RWPE1 (cell line): ENCODE measurements around the gene PROK1.

Source experiments
- CTCF ChIA-PET: fragments of 350-600 bp; sonication (Branson Sonifier 250); formaldehyde crosslinking; extraction: SDS; loops from one replicate; lab custom pipeline; 2021; lab: Yijun Ruan, JAX
- POLR2A ChIA-PET: fragments of 400-600 bp; formaldehyde crosslinking; extraction: SDS; loops from one replicate; lab custom pipeline; 2020; ENCODE audit warnings: antibody characterized with exemption; ENCODE audit not compliant: low non-redundant PET; lab: Yijun Ruan, JAX
- DNase-seq: peaks from one replicate; pipeline ENCODE4 v3.0.0; 2012; ENCODE audit warnings: low spot score
- H3K27ac ChIP-seq: fragments of 450-650 bp; 2 replicates; pipeline ENCODE4 v1.5.1; 2017
- TF ChIP-seq, protein P1 (sequence below): fragments of 450-650 bp; conservative IDR thresholded peaks from 2 replicates; pipeline ENCODE4 v1.5.1; 2017; ENCODE audit warnings: low read depth, mild to moderate bottlenecking

The PROK1 gene

DNA sequence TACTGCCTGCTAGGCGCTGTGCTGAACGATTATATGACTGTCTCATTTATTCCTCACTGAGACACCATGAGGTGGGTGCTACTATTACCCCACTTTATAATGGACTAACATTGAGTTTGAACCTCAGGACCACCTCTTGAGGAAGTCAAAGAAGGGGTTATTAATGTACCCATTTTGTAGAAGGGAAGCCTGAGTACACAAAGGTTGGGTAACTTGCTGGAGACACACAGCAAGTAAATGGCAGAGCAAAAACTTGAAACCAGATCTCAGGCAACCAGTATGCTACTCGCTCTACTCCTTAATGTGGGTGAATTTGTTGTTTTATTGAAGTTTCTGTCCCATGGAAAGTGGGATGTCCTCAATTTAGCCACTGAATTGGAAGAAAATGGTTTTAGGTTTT lies 37.9 kb downstream of the PROK1 start:
- ChIA-PET POLR2A (no interaction called here), CTCF (no interaction called here)
- TF ChIP-seq, protein P1, sequence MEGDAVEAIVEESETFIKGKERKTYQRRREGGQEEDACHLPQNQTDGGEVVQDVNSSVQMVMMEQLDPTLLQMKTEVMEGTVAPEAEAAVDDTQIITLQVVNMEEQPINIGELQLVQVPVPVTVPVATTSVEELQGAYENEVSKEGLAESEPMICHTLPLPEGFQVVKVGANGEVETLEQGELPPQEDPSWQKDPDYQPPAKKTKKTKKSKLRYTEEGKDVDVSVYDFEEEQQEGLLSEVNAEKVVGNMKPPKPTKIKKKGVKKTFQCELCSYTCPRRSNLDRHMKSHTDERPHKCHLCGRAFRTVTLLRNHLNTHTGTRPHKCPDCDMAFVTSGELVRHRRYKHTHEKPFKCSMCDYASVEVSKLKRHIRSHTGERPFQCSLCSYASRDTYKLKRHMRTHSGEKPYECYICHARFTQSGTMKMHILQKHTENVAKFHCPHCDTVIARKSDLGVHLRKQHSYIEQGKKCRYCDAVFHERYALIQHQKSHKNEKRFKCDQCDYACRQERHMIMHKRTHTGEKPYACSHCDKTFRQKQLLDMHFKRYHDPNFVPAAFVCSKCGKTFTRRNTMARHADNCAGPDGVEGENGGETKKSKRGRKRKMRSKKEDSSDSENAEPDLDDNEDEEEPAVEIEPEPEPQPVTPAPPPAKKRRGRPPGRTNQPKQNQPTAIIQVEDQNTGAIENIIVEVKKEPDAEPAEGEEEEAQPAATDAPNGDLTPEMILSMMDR = no peak
- no peak overlapping the region for H3K27ac ChIP-seq
- DNase-seq = no peak

GRCh38 chr1:110489406-110489805 lies 38.5 kb downstream of the PROK1 start:
- DNase-seq = no peak
- CTCF ChIA-PET = no interaction called here
- POLR2A ChIA-PET = no interaction called here
- no peak overlapping the region for H3K27ac ChIP-seq
- TF ChIP-seq, protein P1 = no peak

DNA sequence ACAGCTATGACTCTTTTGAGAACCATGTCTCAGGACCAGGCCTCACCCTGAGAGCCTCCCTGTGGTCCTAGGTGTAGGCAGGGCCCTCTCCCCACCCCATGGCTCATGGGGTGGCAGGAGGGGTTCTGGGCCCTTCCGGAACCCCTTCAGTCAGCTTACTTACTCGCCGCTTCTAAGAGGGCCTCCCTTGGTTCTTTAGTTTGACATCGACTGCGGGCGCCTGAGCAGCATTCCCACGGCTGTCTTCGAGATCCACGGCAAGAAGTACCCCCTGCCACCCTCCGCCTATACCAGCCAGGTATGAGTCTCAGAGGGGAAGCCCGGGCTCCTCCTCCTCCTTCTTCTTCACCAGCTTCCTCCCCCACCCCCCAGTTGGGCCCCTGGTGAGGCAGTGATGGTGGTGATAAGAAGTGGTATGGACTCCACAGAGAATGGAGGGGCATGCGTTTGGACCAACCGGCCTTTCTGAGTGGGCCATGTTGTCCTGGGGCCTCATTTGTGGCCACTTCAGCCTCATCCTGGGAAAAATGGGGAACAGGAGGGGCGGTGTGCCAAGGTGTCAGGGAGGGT lies 39.1 kb downstream of the PROK1 start:
- POLR2A ChIA-PET = no interaction called here
- TF ChIP-seq, protein P1 = no peak
- CTCF ChIA-PET = no interaction called here
- DNase-seq = no peak
- H3K27ac ChIP-seq = no peak overlapping the region

- CTCF ChIA-PET = interaction anchor here (1.6 kb wide), 1 partner anchor 31 kb away, joined by 6 read pairs; no protein-coding TSS in a partner anchor
- DNase-seq = no peak
- H3K27ac ChIP-seq = no peak overlapping the region
- POLR2A ChIA-PET = no interaction called here
- TF ChIP-seq, protein P1 = no peak
These were observed 40.0 kb downstream of the PROK1 start for GRCh38 chr1:110490791-110491451.

- CTCF ChIA-PET = interaction anchor here (0.7 to 1.6 kb wide), 2 partner anchors 32 to 296 kb away, joined by 3 to 6 read pairs; no protein-coding TSS in a partner anchor
- H3K27ac ChIP-seq = no peak overlapping the region
- no peak for DNase-seq
- POLR2A ChIA-PET = no interaction called here
- TF ChIP-seq, protein P1 = no peak
These were observed 41.6 kb downstream of the PROK1 start for GRCh38 chr1:110492573-110492972.

- DNase-seq = no peak
- H3K27ac ChIP-seq = no peak overlapping the region
- CTCF ChIA-PET = interaction anchor here (0.6 to 0.7 kb wide), 2 partner anchors 9 to 11 kb away, joined by 4 to 6 read pairs; no protein-coding TSS in a partner anchor
- POLR2A ChIA-PET = no interaction called here
- TF ChIP-seq, protein P1 = no peak
These were observed 42.2 kb downstream of the PROK1 start for GRCh38 chr1:110493059-110493699.
